SK-N-DZ (cell line): ENCODE measurements around the gene ENTPD1.
"Not testable (repeated sequence)": the region's sequence is repeated elsewhere in the genome, so short reads cannot be mapped to it uniquely, and the experiment has no call there.

Experiments used
- DNase-seq: peaks from one replicate; pipeline ENCODE4 v3.0.0-alpha.2; 2015; ENCODE audit warnings: low spot score

ENTPD1 gene

GRCh38 chr10:95758351-95759025 lies 2.5 kb downstream of the ENTPD1 start:
- DNase-seq, result no peak

- no peak for DNase-seq
These were observed 3.4 kb downstream of the ENTPD1 start for GRCh38 chr10:95759233-95759826.

- no peak for DNase-seq
These were observed 6.1 kb downstream of the ENTPD1 start for GRCh38 chr10:95761939-95762492.

GRCh38 chr10:95767884-95768556 lies 12.1 kb downstream of the ENTPD1 start:
- no peak for DNase-seq

- no peak for DNase-seq
These were observed 14.2 kb downstream of the ENTPD1 start for GRCh38 chr10:95770084-95770720.

GRCh38 chr10:95773454-95773853 lies 17.5 kb downstream of the ENTPD1 start:
- DNase-seq, result not testable (repeated sequence)

GRCh38 chr10:95777638-95778037 lies 21.7 kb downstream of the ENTPD1 start:
- DNase-seq, result not testable (repeated sequence)

- no peak for DNase-seq
These were observed 26.4 kb downstream of the ENTPD1 start for GRCh38 chr10:95782318-95782717.

- no peak for DNase-seq
These were observed 27.8 kb downstream of the ENTPD1 start for GRCh38 chr10:95783741-95784140.

- DNase-seq, result no peak
These were observed 28.4 kb downstream of the ENTPD1 start for GRCh38 chr10:95784279-95784913.

GRCh38 chr10:95785317-95785716 lies 29.4 kb downstream of the ENTPD1 start:
- DNase-seq, result no peak

GRCh38 chr10:95785942-95786669 lies 30.1 kb downstream of the ENTPD1 start:
- DNase-seq, result no peak

GRCh38 chr10:95787447-95787846 lies 31.5 kb downstream of the ENTPD1 start:
- no peak for DNase-seq

- no peak for DNase-seq
These were observed 32.9 kb downstream of the ENTPD1 start for GRCh38 chr10:95788830-95789229.

- no peak for DNase-seq
These were observed 33.9 kb downstream of the ENTPD1 start for GRCh38 chr10:95789902-95790301.

- DNase-seq, result no peak
These were observed 35.0 kb downstream of the ENTPD1 start for GRCh38 chr10:95790982-95791381.

GRCh38 chr10:95791425-95791979 lies 35.5 kb downstream of the ENTPD1 start:
- no peak for DNase-seq

GRCh38 chr10:95792211-95792780 lies 36.3 kb downstream of the ENTPD1 start:
- no peak for DNase-seq

- no peak for DNase-seq
These were observed 36.9 kb downstream of the ENTPD1 start for GRCh38 chr10:95792874-95793285.

GRCh38 chr10:95793401-95794045 lies 37.6 kb downstream of the ENTPD1 start:
- DNase-seq, result no peak
